ENCODE measurements around the gene TMEM209.
"Not testable (repeated sequence)": the region's sequence is repeated elsewhere in the genome, so short reads cannot be mapped to it uniquely, and the experiment has no call there.

Gene TMEM209

DNA sequence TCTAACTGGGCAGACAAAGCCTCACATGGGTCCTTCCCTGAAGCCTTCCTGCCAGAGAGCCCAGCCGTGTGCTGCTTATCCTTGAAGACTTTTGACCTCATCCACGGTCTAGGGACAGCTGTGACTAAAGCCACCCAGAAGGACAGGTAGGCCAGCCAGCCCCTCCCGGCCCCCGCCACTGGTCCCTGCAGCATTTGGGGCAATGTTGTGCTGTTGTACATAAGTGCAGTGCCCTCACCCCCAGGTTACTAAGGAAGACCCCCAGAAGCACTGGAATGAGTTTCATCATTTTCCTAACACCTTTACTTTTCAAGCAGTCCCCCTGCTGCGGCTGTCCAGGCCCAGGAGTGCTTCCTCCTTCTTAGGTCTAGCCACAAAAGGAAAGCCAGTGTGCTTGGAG, 43.0 kb downstream of the TMEM209 start:
- no peak for DNase-seq (ENCODE audit: low read depth in 2 of 2)

DNA sequence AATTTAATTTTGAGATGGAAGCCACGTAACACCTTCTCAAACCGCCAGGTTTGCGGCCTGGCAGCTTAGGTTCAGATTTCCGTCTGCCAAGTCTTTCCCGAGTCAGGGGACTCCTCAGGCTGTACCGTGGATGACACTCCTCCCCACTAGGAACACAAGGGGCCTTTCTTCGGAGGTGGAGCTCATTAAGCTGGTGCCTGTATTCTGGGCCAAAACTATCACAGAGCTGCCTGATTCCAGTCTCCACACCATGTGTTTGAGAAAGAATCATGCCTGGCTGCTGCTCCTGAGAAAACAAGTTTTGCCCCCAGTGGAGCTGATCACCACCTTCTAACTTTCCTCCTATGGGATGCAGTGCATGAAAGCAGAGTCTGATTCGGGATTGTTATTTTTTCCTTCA, 44.8 kb downstream of the TMEM209 start:
- no peak for DNase-seq (ENCODE audit: low read depth in 2 of 2)

DNA sequence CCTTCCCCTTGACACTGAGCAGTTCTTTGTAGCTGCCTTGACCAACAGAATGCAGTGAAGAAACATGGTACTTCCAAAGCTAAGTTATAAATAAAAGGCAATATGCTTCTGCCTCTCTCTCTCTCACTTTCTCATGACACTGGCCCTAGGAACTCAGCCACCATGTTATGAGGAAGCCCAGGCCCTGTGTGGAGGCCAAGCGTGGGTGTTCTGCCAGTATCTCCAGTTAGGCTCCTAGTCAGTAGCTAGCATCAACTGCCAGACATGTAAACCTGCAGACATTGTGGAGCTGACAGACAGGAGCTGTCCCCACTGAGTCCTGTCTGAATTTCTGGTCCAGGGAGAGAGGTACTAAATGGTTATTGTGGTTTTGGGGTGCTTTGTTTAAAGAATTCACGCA, 45.2 kb downstream of the TMEM209 start:
- DNase-seq (ENCODE audit: low read depth in 2 of 2), result no peak

DNA sequence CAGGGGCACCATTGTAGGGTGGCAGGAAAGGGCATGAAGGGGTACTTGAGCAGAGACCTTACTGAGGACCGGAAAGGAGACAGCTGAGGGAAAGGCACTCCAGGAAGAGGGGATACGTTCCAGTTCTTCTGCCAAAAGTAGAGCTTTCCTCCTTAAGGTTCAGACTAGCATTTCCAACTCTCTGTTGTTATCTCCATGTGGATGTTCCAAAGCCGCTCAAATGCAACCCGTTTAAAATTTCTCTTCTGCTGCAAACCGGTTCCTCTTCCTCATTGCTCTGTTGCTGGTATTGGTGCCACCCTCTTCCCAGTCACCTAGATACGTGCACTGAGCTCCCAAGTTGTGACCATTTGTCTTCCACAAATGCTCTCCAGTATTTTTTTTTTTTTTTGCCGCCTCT, 47.5 kb downstream of the TMEM209 start:
- DNase-seq (ENCODE audit: low read depth in 2 of 2), result no peak

DNA sequence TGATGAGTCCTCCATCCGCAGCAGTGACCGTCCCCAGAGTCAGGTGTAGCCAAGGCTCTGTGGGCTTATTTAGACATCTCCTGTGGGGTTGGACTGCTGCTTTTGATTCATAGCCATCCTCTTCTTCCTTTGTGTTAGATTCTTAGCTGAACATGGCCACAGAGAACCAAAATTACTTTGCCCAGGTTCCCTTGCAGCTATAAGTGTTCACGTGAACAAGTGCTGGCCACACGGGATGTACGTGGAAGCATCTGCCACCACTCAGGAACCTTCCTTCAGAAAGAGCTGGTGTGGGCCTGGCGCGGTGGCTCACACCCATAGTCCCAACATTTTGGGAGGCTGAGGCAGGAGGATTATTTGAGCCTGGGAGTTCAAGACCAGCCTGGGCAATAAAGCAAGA, 49.1 kb downstream of the TMEM209 start:
- DNase-seq (ENCODE audit: low read depth in 2 of 2), result no peak

DNA sequence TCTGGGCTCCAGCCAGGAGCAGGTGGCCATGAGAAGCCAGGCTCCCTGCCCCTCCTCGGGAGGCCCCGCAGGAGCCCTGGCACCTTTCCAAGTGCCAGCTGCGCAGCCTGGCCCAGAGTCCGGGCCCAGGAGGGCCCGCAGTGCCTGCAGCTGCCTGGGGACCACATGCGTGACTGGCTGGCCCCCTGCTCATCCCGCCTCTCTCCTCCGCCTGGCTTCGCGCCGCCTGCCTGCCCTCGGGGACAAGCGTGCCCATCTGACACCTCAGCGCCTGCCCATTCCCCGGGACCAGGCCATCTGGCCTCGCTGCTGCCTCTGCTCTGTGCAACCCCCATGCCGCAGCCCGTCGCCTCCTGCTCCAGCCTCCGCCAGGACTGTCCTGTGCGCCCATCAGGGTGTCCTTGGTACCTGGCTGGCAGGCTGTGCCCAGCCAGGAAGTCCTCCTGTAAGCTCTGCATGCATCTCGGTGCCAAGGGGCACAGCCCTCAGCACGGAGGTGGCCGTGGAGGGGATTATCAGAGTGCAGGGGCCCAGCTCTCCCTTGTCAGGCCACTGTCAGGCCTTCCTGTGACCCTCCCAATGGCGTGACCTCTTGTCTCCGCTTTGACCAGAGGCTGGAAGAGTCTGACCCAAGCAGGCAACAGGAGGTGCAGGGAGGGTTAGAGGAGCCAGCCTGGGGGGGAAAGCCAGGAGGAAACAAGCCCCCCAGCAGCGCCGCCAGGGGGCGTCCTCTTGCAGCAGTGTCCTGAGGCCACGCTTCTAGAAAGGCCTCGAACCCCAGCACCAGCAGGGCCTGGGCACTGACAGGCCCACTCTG, 50.5 kb downstream of the TMEM209 start:
- no peak for DNase-seq (ENCODE audit: low read depth in 2 of 2)

DNA sequence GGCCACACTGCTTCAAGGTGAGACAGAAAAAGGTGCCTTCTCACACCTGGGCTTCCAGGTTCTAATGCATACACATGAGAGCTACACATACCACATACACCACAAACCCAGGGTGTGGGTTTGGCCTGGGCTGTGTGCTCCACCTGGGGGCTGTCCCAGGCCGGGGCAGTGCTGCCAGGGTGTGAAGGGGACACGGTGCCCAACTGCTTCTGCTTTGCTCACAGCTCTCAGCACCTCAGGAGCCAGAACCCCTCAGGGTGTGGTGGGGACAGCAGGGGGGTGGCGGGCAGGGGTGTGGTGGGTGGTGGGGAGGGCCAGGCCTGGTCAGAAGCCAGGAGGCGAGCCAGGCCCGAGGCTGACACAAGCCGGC, 51.1 kb downstream of the TMEM209 start:
- DNase-seq (ENCODE audit: low read depth in 2 of 2), result no peak

DNA sequence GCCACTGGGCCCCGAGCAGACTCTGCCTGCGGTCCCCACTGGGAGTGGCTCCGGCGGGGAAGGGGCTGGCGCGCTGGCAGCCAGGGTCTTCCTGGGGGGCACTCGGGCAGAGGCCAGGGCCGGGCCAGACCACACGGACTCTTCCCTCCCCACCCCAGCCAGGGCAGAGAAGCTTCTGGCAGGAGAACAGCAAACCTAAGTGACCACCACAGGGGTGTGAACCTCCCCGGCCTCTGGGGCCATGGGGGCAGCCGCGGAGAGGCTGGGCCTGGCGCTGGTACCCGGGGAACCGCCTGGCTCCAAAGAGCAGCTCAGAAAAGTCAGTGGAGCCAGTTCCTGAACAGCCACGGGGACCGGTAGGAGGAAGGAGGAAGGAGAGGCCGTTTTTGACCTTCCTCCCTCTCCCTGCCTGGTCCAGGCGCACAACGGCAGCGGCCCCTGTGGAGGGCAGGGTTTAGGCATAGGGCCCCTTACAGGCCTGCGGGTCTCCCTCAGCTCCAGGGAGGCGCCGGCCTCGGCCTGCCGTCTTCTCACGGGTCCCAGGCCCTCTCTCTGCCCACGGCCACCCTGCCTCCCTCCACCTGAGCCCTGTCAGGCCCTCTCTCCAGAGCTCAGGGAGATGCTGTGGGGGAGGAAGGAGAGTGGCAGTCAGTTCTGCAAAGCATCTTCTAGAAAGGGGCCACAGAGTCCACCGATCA, 51.8 kb downstream of the TMEM209 start:
- no peak for DNase-seq (ENCODE audit: low read depth in 2 of 2)

DNA sequence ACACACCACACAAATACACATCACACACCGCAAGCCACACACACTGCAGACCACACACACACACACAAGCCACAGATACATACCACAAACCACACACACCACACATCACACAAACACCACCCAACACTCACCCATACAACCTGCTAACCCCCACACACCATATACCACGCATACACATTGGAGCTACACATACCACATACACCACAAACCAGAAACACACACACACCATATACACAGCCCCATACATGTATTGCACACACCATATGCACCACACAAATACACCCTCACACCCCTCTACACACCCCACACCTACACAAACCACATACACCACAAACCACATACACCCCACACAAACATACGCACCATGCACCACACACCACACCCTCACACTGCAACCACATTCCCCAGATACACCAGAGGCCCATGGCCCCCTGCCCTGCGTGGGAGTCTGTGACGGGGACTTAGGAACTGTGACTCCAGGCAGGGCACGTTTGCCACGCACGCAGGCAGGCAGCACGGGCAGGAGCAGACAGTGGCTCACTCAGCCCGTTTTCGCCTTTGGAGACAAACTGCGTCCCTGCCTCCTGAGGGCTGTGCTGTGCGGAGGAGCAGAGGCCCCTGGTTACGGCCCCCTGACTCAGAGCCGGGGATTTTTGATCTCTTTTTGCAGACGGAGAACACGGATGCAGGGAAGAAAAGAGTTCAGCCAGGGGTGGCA, 52.6 kb downstream of the TMEM209 start:
- no peak for DNase-seq (ENCODE audit: low read depth in 2 of 2)

DNA sequence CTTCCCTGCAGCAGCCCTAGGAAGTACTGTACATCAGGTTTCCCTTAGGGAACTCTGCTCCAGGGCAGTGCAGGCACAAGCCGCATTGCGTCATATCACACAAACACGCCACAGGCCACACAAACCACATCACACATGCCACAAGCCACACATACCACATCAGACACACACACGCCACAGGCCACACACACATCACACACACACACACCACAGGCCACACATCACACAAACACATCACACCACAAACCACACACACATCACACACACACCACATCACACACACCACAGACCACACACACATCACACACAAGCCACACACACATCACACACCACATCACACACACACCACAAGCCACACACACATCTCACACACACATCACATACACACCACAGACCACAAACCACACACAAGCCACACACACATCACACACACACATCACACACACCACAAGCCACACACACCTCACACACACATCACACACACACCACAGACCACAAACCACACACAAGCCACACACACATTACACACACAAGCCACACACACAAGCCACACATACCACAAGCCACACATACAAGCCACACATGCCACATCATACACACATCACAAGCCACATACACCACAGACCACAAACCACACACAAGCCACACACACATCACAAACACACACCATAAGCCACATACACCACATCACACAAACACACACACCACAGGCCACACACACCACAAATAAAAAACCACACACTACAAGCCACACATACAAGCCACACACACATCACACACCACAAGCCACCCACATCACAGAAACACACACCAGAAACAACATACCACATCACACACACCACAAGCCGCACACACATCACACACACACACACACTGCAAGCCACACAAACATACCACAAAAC, 53.4 kb downstream of the TMEM209 start:
- DNase-seq (ENCODE audit: low read depth in 2 of 2), result no peak

DNA sequence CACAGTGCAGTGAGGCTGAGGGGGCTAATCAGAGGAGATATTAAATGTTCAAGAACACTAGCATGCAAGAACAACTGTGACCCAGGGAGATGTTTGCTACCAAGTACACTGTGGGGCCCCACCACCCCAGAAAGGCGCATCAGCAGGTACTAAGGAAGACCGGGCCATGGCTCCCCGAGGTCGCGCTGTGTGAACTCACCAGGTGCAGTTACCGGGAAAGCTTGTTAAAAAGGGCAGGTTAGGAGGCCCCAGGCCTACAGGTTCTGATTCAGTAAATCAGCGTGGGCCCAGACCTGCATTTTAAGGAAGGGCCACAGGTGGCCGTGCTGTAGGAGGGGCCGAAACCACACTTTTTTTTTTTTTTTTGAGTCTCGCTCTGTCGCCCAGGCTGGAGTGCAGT, 54.6 kb downstream of the TMEM209 start:
- DNase-seq (ENCODE audit: low read depth in 2 of 2), result no peak

DNA sequence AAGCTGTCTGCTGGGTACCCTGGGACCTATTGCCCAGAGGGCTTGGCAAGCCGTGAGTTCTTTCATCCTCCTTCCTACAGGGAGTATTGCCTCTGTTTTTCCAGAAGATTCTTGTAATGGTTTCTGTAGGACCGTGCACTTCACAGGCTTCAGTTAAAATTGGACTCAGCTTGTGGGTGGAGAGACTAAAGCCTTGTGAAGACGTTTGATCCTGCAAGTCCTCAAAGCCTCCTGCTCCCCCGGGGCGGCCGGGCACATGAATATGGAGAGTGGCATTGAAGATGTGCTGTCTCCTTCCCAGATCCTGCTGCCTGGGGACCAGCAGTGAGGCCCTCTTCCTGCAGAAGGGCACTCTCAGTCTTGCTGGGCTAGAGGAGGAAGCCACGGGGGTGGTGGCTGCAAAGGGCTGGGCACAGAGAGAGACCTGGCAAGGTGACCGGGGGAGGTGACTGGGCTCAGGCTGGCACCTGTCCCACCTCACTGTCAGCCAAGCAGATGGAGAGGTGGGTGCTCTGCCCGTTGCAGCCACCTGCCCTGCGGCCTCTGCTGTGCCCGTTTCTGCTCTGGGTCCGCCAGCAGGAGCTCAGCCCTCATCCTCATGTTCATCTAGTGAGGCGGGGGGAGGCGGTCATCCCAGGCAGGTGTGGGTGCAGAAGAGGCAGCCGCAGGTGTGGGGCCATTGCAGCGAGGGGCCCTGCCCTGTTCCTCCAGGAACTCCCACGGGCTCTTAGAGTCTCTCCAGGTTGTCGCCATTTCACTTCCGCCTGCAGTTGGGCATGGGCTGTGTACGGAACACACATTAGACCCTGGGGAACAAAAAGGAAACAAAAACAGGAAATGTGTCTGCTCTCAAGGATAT, 55.7 kb downstream of the TMEM209 start:
- no peak for DNase-seq (ENCODE audit: low read depth in 2 of 2)

DNA sequence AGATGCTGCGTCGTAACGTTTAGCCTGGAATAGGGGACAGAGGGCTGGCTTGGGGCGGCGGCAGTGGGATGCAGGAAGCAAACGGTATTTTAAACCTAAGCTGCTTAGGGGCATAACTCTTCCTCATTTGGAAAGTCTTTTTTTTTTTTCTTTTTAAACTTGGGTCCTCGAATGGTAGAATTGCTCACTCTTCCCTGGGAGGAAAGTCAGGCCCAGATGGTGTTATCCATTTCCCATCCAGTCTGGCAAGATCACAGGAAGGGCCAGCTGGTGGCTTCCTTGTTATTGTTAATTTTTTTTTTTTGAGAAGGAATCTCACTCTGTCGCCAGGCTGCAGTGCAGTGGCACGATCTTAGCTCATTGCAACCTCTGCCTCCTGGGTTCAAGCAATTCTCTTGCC, 56.6 kb downstream of the TMEM209 start:
- DNase-seq (ENCODE audit: low read depth in 2 of 2), result no peak

DNA sequence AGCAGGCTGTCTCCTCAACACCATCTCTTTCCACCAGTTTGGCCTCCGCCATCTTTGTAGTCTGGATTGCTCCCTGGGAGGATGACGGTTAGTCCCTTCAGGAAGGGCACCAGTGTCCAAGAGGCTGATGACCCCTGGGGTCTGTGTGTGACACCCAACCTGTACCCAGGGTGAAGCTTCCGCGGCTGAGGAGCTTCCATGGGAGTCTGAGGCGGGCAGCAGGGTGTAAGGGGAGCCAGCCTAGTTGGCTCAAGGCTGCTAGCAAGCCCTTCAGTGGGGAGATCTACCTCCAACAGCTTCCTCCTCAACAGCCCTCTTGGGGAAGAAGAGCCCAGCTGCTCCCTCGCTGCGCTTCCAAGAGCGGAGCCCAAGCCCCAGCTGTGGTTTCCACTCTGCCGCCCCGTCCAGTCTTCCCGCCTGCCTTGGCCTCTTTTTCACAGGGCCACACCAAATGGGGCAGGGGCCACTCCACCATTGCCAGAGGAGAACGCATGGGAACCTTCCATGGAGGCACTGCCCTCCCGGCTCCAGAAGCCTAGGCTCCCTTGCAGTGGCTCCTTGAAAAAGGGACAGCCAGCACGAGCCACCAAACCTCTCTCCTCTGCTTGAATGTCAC, 57.4 kb downstream of the TMEM209 start:
- DNase-seq (ENCODE audit: low read depth in 2 of 2), result no peak

DNA sequence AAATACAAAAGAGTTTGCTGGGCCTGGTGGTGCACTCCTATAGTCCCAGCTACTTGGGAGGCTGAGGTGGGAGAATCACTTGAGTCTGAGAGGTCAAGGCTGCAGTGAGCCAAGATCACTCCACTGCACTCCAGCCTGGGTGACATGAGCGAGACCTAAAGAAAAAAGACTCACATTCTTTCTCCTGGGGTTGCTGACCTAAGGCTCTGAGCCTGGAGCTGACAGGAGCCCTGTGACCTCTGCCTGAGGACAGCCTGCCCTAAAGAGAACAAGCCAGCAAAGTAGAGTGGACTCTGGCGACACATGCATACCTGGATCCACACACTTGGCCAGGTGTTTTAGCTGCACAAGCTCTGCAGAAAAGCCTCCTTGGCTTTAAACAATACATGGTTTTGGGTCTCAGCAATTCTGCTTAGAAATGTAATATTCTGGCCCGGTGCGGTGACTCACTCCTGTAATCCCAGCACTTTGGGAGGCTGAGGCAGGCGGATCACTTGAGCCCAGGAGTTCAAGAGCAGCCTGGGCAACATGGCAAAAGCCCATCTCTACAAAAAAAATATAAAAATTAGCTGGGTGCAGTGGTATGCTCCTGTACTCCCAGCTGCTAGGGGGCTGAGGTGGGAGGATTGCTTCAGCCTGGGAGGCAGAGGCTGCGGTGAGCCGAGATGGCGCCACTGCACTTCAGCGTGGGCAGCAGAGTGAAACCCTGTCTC, 58.4 kb downstream of the TMEM209 start:
- DNase-seq (ENCODE audit: low read depth in 2 of 2), result no peak

DNA sequence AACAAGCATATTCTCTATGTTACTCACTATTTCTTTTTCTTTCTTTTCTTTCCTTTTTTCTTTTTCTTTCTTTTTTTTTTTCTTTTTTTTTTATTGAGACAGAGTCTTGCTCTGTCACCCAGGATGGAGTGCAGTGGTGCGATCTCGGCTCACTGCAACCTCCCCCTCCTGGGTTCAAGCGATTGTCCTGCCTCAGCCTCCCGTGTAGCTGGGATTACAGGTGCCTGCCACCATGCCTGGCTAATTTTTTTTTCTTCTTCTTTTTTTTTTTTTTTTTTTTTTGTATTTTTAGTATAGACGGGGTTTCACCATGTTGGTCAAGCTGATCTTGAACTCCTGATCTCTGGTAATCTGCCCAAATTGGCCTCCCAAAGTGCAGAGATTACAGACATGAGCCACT, 59.1 kb downstream of the TMEM209 start:
- not testable (repeated sequence) for DNase-seq (ENCODE audit: low read depth in 2 of 2)

DNA sequence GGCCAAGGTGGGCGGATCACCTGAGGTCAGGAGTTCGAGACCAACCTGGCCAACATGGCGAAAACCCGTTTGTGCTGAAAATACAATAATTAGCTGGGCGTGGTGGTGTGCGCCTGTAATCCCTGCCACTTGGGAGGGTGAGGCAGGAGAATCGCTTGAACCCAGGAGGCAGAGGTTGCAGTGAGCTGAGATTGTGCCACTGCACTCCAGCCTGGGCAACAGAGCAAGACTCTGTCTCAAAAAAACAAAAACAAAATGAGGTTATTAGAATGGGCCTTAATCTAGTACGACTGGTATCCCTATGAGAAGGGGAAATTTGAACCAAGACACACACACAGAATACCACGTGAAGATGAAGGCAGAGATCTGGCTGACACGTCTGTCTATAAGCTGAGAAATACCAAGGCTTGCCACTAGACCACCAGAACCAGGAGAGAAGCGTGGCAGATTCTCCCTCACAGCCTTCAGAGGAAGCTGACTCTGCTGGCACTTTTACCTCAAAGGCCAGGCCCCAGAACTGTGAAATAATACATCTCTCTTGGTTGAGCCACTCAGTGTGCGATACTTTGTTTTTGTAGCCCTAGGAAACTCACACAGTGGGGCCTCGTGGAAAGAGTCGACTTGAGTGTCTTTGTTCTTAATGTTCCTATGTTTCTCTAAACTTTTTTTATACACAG, 59.6 kb downstream of the TMEM209 start:
- no peak for DNase-seq (ENCODE audit: low read depth in 2 of 2)

DNA sequence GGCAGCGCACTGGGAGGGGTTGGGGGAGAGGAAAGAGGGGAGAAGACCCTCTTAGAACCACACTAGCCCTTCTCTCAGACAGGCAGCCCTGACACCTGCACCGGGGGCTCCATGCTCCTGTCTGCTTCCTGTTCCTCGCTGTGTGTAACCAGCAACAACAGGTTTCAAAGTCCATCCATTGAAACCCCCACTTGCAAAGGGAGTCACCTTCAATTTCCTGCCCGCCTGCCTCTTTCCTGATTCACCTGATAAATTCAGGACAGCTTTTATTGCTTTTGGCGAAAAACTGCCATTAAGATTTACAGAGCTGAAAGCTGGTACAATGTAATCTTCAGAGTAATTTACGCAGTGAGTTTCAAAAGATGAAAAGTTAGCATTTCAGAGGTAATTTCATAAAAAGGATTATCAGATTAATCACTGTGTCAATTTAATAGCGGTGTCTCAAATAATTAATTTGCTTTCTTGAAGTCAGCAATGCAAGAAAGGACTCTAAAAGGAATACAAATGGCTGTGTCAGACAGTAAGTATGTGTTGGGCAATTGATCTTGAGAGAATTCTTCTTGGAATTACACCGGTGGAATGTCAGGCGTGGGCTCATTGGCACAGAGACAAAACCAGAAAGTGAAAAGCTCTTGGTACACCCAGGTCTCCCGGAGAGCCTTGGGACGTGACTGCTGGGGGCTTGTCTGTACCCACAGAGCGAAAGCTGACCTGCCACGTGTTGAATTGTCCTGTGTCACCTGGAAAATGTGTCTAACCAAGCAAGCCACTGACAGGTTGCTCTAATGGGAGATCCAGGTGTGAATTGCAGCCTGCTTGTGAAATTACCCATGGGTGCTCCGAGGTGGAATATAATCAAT, 60.7 kb downstream of the TMEM209 start:
- DNase-seq (ENCODE audit: low read depth in 2 of 2), result no peak
